Measurements from ENCODE around the gene RCN2.

GRCh38 chr15:76938752-76939151 is 7.2 kb downstream of the RCN2 start:
- TF ChIP-seq CTCF (IDR thresholded peaks at IDR 0.05; ENCODE audit: insufficient read depth, low read length) (no peak), GABPA (IDR thresholded peaks at IDR 0.05; ENCODE audit: low read depth) (no peak), POLR2AphosphoS5 (IDR thresholded peaks at IDR 0.05; ENCODE audit: low read depth) (no peak), SPI1 (IDR thresholded peaks at IDR 0.05; ENCODE audit: borderline replicate concordance, low read depth) (no peak)

All from HL-60 (cell line).